Body of pancreas (tissue), 4 donors: Measurements from ENCODE around the gene SART1.

Source experiments
- POLR2A ChIP-seq, 3 donors: fragments of 450-650 bp; IDR thresholded peaks; one replicate each; pipeline ENCODE4 v1.6.1; 2016; ENCODE audit warnings: antibody characterized with exemption in 3 of 3, mild to moderate bottlenecking in 2 of 3
- TF ChIP-seq, protein P1 (sequence below), 7 experiments: fragments of 450-650 bp in 4 of 7; fragments of 200-600 bp in 3 of 7; sonication (generic) in 3 of 7; IDR thresholded peaks; one replicate each; pipeline ENCODE4 v1.5.1; 2016 to 2019; ENCODE audit warnings: antibody characterized with exemption in 7 of 7

DNA sequence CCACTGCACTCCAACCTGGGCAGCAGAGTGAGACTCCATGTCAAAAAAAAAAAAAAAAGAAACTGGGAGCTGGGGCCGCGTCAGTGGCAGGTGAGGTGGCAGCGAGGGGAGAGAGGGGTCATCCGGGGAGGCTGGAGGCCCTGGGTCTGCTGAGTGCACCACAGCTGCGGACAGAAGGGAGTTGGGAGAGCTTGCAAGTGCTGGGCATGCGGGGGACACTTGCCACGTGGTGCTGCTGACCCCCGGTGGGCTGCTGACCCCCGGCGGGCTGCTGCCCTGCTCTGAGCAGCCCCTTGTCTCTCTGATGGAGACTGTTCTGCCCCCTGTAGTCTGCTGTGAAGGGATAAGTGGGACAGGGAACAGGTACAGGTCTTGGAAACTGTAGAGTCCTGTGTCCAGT is 39.7 kb upstream of the SART1 start:
- TF ChIP-seq, protein P1, sequence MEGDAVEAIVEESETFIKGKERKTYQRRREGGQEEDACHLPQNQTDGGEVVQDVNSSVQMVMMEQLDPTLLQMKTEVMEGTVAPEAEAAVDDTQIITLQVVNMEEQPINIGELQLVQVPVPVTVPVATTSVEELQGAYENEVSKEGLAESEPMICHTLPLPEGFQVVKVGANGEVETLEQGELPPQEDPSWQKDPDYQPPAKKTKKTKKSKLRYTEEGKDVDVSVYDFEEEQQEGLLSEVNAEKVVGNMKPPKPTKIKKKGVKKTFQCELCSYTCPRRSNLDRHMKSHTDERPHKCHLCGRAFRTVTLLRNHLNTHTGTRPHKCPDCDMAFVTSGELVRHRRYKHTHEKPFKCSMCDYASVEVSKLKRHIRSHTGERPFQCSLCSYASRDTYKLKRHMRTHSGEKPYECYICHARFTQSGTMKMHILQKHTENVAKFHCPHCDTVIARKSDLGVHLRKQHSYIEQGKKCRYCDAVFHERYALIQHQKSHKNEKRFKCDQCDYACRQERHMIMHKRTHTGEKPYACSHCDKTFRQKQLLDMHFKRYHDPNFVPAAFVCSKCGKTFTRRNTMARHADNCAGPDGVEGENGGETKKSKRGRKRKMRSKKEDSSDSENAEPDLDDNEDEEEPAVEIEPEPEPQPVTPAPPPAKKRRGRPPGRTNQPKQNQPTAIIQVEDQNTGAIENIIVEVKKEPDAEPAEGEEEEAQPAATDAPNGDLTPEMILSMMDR (IDR thresholded peaks at IDR 0.05), result no peak
- no peak for TF ChIP-seq POLR2A (IDR thresholded peaks at IDR 0.05)
